HG03342 (cell line): ENCODE measurements around the gene TFAP2B.

ENCODE experiments used
- ATAC-seq: cut with Tn5 transposase; IDR thresholded peaks from one replicate; pipeline ENCODE4 v1.9.1; 2021; ENCODE audit warnings: mild to moderate bottlenecking, moderate library complexity; ENCODE audit not compliant: unreplicated experiment

Gene TFAP2B

DNA sequence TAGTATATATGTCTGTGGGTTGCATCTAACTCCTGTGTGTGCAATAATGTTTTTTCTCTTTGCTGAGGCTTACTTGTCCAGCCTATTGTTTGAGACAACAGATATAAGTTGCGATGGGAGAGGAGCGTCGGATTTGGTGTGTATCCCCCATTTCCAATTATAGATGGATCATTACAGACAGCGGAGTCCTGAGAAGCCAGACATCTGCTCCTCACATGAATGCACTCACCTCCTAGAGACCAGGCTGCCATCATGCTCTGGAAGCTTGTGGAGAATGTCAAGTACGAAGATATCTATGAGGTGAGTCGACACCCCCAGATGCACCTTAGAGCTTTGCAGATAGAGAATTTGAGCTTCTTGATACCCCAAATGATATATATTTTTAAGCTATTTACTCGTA, at the start of gene TFAP2B:
TSS of gene TFAP2B (plus strand) at position 199 of the 400 bp plus-strand sequence. CDS start at position 220, 21 bp downstream.
- ATAC-seq, result no peak

- no peak for ATAC-seq
Measured at GRCh38 chr6:50778696-50779095, 40.0 kb upstream of the TFAP2B start.

DNA sequence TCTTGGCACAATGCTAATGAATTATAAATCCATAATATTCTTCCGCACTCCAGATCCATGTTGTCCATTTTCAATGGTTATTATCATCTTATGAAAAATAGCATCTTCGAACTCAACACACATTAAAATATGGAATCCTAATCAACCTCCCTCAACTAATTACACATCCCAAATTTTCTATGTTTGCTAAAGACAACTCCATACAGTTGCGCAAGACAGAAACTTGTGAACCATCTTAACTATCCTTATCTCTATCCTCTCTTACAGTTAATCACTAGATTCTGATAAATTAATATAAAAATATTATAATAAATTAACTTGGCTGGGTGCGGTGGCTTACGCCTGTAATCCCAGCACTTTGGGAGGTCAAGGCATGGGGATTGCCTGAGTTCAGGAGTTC, 38.3 kb upstream of the TFAP2B start:
- no peak for ATAC-seq

GRCh38 chr6:50785921-50786320, 32.8 kb upstream of the TFAP2B start:
- ATAC-seq, result no peak

GRCh38 chr6:50791900-50792508, 26.7 kb upstream of the TFAP2B start:
- peak; percentile 79 for ATAC-seq

- ATAC-seq, result no peak
Measured at GRCh38 chr6:50792771-50793170, 25.9 kb upstream of the TFAP2B start.

- ATAC-seq, result no peak
Measured at GRCh38 chr6:50795574-50795973, 23.1 kb upstream of the TFAP2B start.

GRCh38 chr6:50804283-50804682, 14.4 kb upstream of the TFAP2B start:
- ATAC-seq, result no peak

DNA sequence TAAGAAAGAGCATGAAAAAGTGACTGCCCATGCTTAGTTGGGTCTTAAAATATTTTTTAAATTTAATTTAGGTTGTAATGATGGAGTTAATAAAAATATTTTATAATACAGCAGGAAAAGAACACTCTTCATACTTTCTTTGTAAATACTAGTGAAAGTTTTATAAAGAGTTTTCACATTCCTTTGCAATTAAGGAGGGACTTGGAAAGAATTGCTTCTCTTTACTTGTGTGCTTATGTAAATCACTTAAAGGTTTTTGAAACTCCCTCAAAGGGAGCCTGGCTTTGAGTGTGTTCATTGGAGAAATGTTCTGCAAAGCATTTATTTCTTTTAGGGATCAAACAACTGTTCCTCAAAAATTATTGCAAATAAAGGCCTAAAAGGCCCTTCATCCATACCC, 11.6 kb upstream of the TFAP2B start:
- ATAC-seq, result no peak

- ATAC-seq, result peak; percentile 42
Measured at GRCh38 chr6:50815436-50816114, 3.1 kb upstream of the TFAP2B start.

DNA sequence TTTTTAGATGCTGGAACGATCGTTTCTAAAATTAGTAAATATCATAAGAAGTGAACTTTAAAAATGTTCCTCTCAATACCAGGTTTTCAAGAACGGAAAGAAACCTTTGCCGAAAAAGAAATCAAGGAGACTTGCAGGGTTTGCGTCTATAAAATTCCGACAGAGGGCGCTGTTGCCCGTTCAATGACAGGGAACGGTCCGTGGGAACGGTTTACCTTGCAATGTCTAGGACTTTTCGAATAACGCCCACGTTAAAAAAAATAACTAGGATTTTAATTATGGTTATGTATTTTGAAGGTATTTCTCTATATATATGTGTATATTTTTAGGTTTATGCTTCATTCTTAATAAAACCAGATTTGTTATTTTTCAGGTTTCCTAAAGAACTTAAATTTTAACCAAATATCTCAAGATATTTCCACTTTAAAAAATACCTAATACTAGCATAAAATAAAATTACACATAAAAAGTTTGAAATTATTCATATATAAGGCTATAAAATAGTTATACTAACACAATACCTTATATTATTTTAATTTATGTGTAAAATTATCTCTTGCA, 2.5 kb upstream of the TFAP2B start:
- ATAC-seq, result peak; percentile 74

DNA sequence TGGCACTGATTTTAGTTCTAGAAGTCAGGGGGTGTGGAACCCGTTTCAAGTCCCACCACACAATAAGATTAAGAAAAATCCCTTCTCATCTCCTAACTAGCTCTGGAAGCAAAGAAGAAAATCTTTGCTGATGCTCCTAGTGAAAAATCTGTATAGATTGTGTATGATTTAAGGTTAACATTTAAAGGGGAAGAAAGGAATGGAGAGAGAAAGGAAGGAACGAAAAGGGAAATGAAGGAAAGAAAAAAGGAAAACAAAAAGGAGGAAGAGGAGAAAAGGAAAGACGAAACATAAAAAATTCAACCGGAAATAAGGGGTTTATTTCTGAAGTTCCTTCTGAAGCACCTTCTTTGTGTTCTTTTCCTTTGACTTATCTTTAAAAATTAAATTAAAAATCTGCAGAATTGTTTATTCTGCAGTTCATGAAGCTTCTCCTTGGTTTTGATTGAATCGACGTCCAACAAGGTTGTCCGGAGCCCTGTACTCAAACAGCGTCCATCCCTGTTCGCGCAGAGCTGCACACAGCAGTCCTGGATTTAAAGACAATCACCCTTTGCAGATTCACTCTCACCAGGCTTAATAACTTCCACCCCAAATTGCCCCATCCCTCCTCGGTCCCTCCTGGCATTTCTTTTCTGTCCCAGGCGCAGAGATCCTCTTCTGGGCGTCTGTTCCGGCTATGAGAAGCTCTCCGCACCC, 1.6 kb upstream of the TFAP2B start:
- ATAC-seq, result no peak

DNA sequence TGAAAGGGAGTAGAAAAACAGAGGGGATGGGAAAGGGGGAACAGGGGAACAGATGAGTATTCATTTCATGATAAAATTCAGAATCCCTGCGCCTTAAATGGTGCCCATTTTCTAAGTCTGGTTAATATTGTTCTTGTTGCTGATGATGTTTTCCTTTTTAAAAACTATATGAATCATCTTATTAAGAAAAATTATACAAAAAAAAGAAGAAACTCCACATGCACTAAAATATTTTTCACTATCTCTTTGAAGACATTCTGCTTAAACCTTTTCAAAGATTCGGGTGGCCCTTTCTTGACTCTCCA, 1.1 kb upstream of the TFAP2B start:
- no peak for ATAC-seq

- ATAC-seq, result no peak
Measured at GRCh38 chr6:50818020-50818419, 651 bp upstream of the TFAP2B start.

GRCh38 chr6:50819466-50819903, 814 bp downstream of the TFAP2B start:
- ATAC-seq, result no peak

DNA sequence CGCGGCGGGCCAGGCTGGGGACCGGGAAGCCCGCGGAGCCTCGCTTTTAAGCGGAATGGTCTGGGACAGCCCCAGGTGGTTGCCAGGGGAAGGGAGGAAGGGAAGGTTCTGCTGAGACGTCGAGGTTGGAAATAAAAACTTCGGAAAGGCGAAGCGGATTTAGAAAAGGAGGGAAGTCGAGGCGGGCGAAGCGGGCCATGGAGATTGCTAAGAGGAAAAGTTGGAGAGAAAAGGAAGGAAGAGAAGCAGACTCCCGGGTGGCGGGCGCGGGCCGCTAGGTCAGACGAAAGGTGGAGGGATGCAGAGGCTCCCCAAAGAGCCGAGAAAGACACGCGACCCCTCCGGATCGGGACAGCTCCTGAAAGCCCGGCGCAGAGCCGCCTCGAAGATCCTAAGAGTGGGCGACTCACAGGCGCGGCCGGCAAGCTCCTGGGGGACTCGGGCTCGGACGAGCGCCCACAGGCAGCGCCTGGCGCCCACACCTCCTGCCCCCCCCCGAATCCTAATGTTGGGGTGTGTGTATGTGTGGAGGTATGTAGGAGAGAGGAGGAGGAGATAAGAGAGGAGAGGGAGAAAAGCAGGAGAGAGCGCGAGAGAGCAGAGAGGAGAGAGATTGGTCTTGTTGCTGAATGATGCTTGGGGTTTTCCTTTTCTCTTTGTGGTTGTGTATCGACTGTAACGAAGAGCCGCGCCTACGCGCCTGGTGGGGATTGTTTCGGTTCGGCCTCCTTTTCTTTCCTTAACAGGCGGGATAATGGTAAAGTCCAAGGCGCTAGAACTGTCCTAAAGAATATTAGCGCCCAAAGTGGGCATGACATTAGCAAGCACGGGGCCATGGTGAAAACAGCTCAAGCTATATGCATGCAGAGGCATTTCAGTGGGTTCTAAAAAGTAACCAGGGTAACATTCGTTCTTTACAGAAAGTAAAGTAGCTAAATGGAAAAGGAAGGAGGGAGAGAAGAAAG, 1.5 kb downstream of the TFAP2B start:
- no peak for ATAC-seq

DNA sequence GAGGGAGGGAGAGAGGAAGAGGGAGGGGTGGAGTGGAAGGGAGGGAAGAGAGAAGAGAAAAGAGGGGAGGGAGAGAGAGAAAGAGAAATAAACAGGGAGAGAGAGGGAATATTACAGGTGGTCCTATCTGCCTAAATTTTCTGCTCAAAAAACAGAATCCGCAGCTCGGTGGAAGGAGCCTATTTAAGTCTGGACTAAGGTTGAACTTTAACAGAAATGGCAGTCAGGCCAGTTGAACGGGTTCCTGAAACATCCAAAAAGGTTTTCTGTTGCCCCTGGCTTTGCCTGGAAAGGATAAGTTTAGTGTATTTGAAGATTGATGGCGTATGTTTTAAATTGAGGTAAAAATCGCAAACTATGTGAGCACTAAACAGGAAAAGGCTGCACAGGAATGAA, 2.2 kb downstream of the TFAP2B start:
- ATAC-seq, result no peak

DNA sequence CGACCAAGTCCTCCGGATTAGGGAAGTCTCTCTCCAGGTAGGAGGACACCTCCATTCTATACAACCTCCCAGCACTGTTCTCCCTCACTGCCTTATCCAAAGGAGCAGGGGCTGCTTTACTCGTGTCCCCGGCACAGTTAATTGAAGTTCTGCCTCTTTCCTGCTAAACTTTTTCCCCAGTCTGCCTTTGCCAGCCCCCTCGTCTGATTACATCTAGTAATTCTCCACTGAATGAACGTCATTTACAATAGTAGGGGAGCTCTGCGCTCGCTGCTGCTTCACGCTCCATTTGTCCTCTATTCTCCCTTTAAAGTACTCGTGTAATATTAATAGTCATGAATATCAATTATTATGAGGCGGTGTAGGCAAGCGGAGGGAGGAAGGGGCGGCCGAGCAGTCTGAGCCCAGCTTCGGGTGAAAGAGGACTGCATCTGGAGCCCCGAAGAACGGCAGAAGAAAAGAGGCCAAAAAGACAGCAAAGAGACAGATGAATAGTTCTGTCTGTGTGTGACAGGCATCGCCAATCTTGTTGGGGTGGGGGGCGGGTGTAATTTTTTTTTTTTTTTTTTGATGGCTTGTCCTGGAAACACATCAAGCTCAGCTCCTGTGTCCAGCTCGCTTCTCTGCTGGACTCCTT, 2.9 kb downstream of the TFAP2B start:
- no peak for ATAC-seq

- ATAC-seq, result no peak
Measured at GRCh38 chr6:50822078-50822476, 3.4 kb downstream of the TFAP2B start.
